ENCODE measurements around the gene DNAL1. TPM values are rescaled to one million over a fixed set of nuclear protein-coding genes. Genes with fewer than 3 reads are reported as not detected.
"Not testable (repeated sequence)": the region's sequence is repeated elsewhere in the genome, so short reads cannot be mapped to it uniquely, and the experiment has no call there.

DNAL1 gene
- total RNA-seq, 1 experiment from 2014 or later, result 28.1 TPM

GRCh38 chr14:73630009-73630780, 14.6 kb upstream of the DNAL1 start:
- intact Hi-C loops (cut with micrococcal nuclease; ENCODE audit: unreplicated experiment), result loop anchor here (5.0 to 10.0 kb wide), 3 partner anchors 138 to 333 kb away; partner anchors contain the start of gene RIOX1
- no peaks in the 10 kb centered on the region for H3K27me3 ChIP-seq (replicated peaks; ENCODE audit: insufficient read depth, low read depth, low read length, poor library complexity)
- no peak for TF ChIP-seq EZH2 (IDR thresholded peaks at IDR 0.05; ENCODE audit: borderline replicate concordance, low read depth, low read length, poor library complexity, severe bottlenecking)
- TF ChIP-seq, protein P1, sequence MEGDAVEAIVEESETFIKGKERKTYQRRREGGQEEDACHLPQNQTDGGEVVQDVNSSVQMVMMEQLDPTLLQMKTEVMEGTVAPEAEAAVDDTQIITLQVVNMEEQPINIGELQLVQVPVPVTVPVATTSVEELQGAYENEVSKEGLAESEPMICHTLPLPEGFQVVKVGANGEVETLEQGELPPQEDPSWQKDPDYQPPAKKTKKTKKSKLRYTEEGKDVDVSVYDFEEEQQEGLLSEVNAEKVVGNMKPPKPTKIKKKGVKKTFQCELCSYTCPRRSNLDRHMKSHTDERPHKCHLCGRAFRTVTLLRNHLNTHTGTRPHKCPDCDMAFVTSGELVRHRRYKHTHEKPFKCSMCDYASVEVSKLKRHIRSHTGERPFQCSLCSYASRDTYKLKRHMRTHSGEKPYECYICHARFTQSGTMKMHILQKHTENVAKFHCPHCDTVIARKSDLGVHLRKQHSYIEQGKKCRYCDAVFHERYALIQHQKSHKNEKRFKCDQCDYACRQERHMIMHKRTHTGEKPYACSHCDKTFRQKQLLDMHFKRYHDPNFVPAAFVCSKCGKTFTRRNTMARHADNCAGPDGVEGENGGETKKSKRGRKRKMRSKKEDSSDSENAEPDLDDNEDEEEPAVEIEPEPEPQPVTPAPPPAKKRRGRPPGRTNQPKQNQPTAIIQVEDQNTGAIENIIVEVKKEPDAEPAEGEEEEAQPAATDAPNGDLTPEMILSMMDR (conservative IDR thresholded peaks at IDR 0.05; ENCODE audit: low read depth, low read length), result no peak
- BruUV-seq (replicated peaks), result no TSS peak
- H3K27ac ChIP-seq (ENCODE audit: low read depth, low read length, poor library complexity, severe bottlenecking), result no peak overlapping the region
- H3K9me3 ChIP-seq (ENCODE audit: low read depth, low read length, poor library complexity, severe bottlenecking), result no peaks in the 10 kb centered on the region
- no peak overlapping the region for H3K4me3 ChIP-seq (ENCODE audit: low read depth, low read length, poor library complexity, severe bottlenecking)
- no peak for DNase-seq (ENCODE audit: low spot score)
- POLR2A ChIA-PET (ENCODE audit: low non-redundant PET), result interaction anchor here (0.6 kb wide), 1 partner anchor 156 kb away, joined by 3 read pairs; no protein-coding TSS in a partner anchor
- CTCF ChIA-PET, result no interaction called here
- H3K4me1 ChIP-seq (ENCODE audit: insufficient read depth, low read length, poor library complexity, severe bottlenecking), result peaks cover 10% of the 10 kb centered on the region
- H3K36me3 ChIP-seq (ENCODE audit: insufficient read depth, low read length, poor library complexity, severe bottlenecking), result no peaks in the 10 kb centered on the region

GRCh38 chr14:73633116-73634010, 11.4 kb upstream of the DNAL1 start:
- intact Hi-C loops (cut with micrococcal nuclease; ENCODE audit: unreplicated experiment), result loop anchor here (1.0 to 10.0 kb wide), 4 partner anchors 125 to 336 kb away; partner anchors contain the start of gene RIOX1
- no TSS peak for BruUV-seq (replicated peaks)
- Histone ChIP-seq H3K27me3 (replicated peaks; ENCODE audit: insufficient read depth, low read depth, low read length, poor library complexity) (no peaks in the 10 kb centered on the region), H3K9me3 (ENCODE audit: low read depth, low read length, poor library complexity, severe bottlenecking) (no peaks in the 10 kb centered on the region), H3K4me1 (ENCODE audit: insufficient read depth, low read length, poor library complexity, severe bottlenecking) (peaks cover 10% of the 10 kb centered on the region), H3K4me3 (ENCODE audit: low read depth, low read length, poor library complexity, severe bottlenecking) (peak overlapping the region; percentile 49), H3K27ac (ENCODE audit: low read depth, low read length, poor library complexity, severe bottlenecking) (no peak overlapping the region), H3K36me3 (ENCODE audit: insufficient read depth, low read length, poor library complexity, severe bottlenecking) (no peaks in the 10 kb centered on the region)
- POLR2A ChIA-PET (ENCODE audit: low non-redundant PET), result no interaction called here
- TF ChIP-seq, protein P1 (conservative IDR thresholded peaks at IDR 0.05; ENCODE audit: low read depth, low read length), result peak; percentile 88
- no peak for TF ChIP-seq EZH2 (IDR thresholded peaks at IDR 0.05; ENCODE audit: borderline replicate concordance, low read depth, low read length, poor library complexity, severe bottlenecking)
- peak; percentile 82 for DNase-seq (ENCODE audit: low spot score)
- CTCF ChIA-PET, result interaction anchor here (0.9 kb wide), 1 partner anchor 125 kb away, joined by 3 read pairs; no protein-coding TSS in a partner anchor

DNA sequence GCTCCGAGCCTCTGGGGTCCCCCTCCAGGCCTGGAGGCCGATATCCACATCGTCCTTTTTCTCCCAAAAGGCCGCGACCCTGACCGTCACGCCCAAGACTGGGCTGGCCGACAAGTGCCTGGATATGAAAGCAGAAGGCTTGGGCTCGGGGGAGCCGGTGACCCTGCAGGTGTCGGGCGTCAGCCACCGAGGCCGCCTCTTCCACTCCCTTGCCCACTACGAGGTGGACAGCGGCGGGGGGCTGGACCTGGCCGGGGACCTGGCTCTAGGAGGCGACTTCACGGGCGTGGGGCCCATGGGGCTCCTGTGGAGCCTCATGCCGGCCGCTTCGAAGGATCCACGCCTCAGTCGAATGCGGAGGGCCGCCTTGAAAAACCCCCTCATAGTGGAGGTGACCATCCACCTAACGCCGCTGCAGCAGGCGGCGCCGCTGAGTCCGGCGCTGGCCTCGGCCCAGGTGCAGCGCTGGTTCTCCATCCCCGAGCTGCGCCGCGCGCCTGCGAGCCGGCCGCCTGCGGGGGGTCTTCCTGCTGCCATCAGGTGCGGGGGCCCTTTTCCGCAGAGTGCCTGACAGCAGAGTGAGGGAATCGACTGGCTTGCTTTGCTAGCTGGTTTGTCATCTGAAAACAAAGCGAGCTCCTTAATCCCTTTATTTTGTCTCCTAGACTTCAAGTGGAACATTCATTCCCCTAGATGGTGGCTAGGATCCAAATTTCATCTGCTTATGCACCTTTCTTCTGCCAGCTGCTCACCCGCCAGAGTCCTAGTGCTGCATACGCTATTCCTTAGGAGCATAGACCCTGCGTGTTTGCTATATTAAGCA, 10.6 kb upstream of the DNAL1 start:
- ChIA-PET POLR2A (ENCODE audit: low non-redundant PET) (no interaction called here), CTCF (no interaction called here)
- Histone ChIP-seq H3K27ac (ENCODE audit: low read depth, low read length, poor library complexity, severe bottlenecking) (no peak overlapping the region), H3K27me3 (replicated peaks; ENCODE audit: insufficient read depth, low read depth, low read length, poor library complexity) (no peaks in the 10 kb centered on the region), H3K4me1 (ENCODE audit: insufficient read depth, low read length, poor library complexity, severe bottlenecking) (peaks cover 10% of the 10 kb centered on the region), H3K36me3 (ENCODE audit: insufficient read depth, low read length, poor library complexity, severe bottlenecking) (no peaks in the 10 kb centered on the region), H3K9me3 (ENCODE audit: low read depth, low read length, poor library complexity, severe bottlenecking) (no peaks in the 10 kb centered on the region), H3K4me3 (ENCODE audit: low read depth, low read length, poor library complexity, severe bottlenecking) (peak overlapping the region; percentile 49)
- no TSS peak for BruUV-seq (replicated peaks)
- intact Hi-C loops (cut with micrococcal nuclease; ENCODE audit: unreplicated experiment), result loop anchor here (5.0 to 10.0 kb wide), 3 partner anchors 142 to 337 kb away; partner anchors contain the start of gene RIOX1
- TF ChIP-seq, protein P1 (conservative IDR thresholded peaks at IDR 0.05; ENCODE audit: low read depth, low read length), result no peak; the same call in 1 of the 2 replicates
- TF ChIP-seq EZH2 (IDR thresholded peaks at IDR 0.05; ENCODE audit: borderline replicate concordance, low read depth, low read length, poor library complexity, severe bottlenecking), result no peak
- DNase-seq (ENCODE audit: low spot score), result peak; percentile 59

DNA sequence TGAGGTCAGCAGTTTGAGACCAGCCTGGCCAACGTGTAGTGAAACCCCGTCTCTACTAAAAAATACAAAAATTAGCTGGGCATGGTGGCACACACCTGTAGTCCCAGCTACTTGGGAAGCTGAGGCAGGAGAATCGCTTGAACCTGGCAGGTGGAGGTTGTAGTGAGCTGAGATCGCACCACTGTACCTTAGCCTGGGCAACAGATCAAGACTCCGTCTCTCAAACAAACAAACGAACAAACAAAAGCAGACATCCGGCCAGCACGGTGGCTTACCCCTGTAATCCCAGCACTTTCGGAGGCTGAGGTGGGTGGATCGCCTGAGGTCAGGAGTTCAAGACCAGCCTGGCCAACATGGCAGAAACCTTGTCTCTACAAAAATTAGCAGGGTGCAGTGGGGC, 8.4 kb upstream of the DNAL1 start:
- H3K27ac ChIP-seq (ENCODE audit: low read depth, low read length, poor library complexity, severe bottlenecking); CTCF ChIA-PET: not testable (repeated sequence)
- intact Hi-C loops (cut with micrococcal nuclease; ENCODE audit: unreplicated experiment), result loop anchor here (10.0 kb wide), 1 partner anchor 228 kb away; no protein-coding TSS in a partner anchor

More for the DNA sequence above, 8.4 kb upstream of the DNAL1 start:
- H3K4me1 ChIP-seq (ENCODE audit: insufficient read depth, low read length, poor library complexity, severe bottlenecking); H3K36me3 ChIP-seq (ENCODE audit: insufficient read depth, low read length, poor library complexity, severe bottlenecking); H3K27me3 ChIP-seq (replicated peaks; ENCODE audit: insufficient read depth, low read depth, low read length, poor library complexity); H3K9me3 ChIP-seq (ENCODE audit: low read depth, low read length, poor library complexity, severe bottlenecking); BruUV-seq (replicated peaks); H3K4me3 ChIP-seq (ENCODE audit: low read depth, low read length, poor library complexity, severe bottlenecking); DNase-seq (ENCODE audit: low spot score); POLR2A ChIA-PET (ENCODE audit: low non-redundant PET): not testable (repeated sequence)

Data from A673 (cell line).